ENCODE data around the gene MAP3K14.

DNA sequence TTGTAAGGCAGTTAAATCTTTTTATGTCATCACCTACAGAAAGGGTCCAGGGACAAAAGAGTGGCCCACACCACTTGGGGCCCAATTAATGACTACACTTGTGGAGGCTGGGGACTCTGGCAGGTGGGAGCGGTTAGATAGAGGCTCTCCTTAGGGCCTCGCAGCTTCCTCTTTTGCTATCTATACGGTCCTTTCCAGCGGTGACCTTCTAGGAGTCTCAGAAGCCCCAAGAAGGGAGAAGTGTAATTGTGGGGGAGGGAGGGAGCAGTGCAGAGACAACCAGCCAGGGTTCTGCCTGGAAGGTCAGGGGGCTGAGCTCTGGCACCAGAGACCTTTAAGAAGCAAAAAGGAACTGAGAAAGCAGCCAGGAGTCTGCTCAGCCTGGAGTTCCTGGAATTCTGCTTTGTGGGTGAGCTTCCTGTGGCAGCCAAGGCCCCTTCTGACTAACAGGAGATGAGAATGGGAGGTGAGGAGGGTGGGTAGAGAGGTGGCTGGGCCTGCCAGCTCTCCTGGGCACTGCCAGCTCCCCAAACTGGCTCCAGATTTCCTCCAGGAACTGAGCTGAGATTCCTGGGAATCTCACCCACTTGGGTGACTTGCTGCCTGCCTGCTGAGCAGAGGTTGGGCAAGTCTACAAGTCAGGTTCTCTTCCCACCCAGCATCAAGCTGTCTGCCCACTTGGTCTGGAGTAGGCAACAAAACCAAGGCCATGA lies 16.3 kb upstream of the MAP3K14 start:
- TF ChIP-seq CTCF (IDR thresholded peaks at IDR 0.05; ENCODE audit: low read length) = no peak
- TF ChIP-seq EZH2 (optimal IDR thresholded peaks at IDR 0.05; ENCODE audit: low read depth, low read length) = no peak
- TF ChIP-seq EZH2phosphoT487 (IDR thresholded peaks at IDR 0.05; ENCODE audit: low read length) = no peak

All from MM.1S (cell line).